IMR-90 (cell line): ENCODE measurements around the gene CETN2.

ENCODE experiments used
- CTCF ChIP-seq: conservative IDR thresholded peaks from 2 replicates; pipeline ENCODE4 v1.5.1; 2012; ENCODE audit warnings: mild to moderate bottlenecking, low read depth, low read length, improper control_type of control experiment
- ELK1 ChIP-seq: fragments of 150-350 bp; IDR thresholded peaks from 2 replicates; pipeline ENCODE4 v1.6.1; 2016; ENCODE audit warnings: low read depth, mild to moderate bottlenecking, low read length, moderate library complexity, borderline replicate concordance
- MXI1 ChIP-seq: IDR thresholded peaks from 2 replicates; pipeline ENCODE4 v1.6.1; 2012; ENCODE audit warnings: low read depth, mild to moderate bottlenecking, low read length, moderate library complexity, borderline replicate concordance
- POLR2A ChIP-seq: IDR thresholded peaks from 2 replicates; pipeline ENCODE4 v1.6.1; 2012; ENCODE audit warnings: mild to moderate bottlenecking, low read depth, low read length

DNA sequence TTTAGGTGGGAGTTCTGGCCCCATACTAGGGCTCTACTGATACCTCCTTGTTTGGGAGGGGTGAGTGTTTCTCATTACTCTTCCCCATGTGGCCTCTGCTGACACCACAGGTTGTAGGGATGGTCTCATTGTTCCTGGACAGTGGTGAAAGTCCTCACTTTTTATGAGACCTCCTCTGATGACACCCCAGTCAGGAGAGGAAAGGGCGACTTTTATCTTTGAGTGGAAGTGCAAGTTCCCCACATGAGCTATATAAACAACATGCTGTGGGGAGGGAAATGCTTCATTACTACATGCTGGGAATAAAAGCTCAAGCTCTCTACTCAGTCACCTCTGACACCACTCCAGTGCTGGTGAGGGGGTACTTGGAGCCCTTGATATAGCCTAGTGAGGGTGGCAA, 31.6 kb downstream of the CETN2 start:
- no peak for TF ChIP-seq CTCF
- TF ChIP-seq POLR2A = no peak
- no peak for TF ChIP-seq MXI1
- TF ChIP-seq ELK1 = no peak
